Esophagus muscularis mucosa (tissue), 3 donors: ENCODE measurements around the gene NANOS3.

Experiments
- POLR2A ChIP-seq: fragments of 450-650 bp; IDR thresholded peaks from one replicate; pipeline ENCODE4 v1.6.1; 2017; ENCODE audit warnings: antibody characterized with exemption, moderate library complexity, mild to moderate bottlenecking, low read depth
- POLR2AphosphoS5 ChIP-seq, 2 donors: sonication (generic); formaldehyde crosslinking; IDR thresholded peaks; one replicate each; pipeline ENCODE4 v1.6.1; 2017; ENCODE audit warnings: antibody characterized with exemption in 2 of 2
- TF ChIP-seq, protein P1 (sequence below), 3 experiments: fragments of 200-600 bp in 2 of 3; fragments of 450-650 bp in 1 of 3; sonication (generic) in 2 of 3; IDR thresholded peaks; one replicate each; pipeline ENCODE4 v1.5.1; 2017 to 2019; ENCODE audit warnings: antibody characterized with exemption in 3 of 3, mild to moderate bottlenecking in 2 of 3, moderate library complexity in 1 of 3

DNA sequence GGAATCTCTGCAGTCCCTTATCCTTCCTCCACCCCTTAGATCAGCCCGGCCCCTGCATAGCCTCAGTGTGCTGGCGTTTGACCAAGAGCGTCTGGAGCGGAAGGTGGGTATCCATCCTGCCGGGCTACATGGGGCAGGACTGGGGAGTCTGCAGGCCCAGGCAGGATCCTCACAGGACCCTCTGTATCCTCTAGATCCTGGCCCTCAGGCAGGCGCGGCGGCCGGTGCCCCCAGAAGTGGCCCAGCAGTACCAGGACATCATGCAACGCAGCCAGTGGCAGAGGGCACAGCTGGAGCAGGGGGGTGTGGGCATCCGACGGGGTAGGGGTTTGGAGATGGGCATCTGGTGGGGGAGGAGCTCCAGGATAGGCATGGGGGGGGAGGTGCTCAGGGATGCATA is 52.4 kb downstream of the NANOS3 start:
- no peak for TF ChIP-seq POLR2A
- TF ChIP-seq, protein P1, sequence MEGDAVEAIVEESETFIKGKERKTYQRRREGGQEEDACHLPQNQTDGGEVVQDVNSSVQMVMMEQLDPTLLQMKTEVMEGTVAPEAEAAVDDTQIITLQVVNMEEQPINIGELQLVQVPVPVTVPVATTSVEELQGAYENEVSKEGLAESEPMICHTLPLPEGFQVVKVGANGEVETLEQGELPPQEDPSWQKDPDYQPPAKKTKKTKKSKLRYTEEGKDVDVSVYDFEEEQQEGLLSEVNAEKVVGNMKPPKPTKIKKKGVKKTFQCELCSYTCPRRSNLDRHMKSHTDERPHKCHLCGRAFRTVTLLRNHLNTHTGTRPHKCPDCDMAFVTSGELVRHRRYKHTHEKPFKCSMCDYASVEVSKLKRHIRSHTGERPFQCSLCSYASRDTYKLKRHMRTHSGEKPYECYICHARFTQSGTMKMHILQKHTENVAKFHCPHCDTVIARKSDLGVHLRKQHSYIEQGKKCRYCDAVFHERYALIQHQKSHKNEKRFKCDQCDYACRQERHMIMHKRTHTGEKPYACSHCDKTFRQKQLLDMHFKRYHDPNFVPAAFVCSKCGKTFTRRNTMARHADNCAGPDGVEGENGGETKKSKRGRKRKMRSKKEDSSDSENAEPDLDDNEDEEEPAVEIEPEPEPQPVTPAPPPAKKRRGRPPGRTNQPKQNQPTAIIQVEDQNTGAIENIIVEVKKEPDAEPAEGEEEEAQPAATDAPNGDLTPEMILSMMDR (IDR thresholded peaks at IDR 0.05) = no peak
- no peak for TF ChIP-seq POLR2AphosphoS5 (IDR thresholded peaks at IDR 0.05)
